GM18511 (cell line): ENCODE measurements around the gene ETHE1.

ENCODE experiments used
- ATAC-seq: cut with Tn5 transposase; IDR thresholded peaks from one replicate; pipeline ENCODE4 v1.9.1; 2021; ENCODE audit warnings: mild to moderate bottlenecking, moderate library complexity; ENCODE audit not compliant: unreplicated experiment

Gene ETHE1

DNA sequence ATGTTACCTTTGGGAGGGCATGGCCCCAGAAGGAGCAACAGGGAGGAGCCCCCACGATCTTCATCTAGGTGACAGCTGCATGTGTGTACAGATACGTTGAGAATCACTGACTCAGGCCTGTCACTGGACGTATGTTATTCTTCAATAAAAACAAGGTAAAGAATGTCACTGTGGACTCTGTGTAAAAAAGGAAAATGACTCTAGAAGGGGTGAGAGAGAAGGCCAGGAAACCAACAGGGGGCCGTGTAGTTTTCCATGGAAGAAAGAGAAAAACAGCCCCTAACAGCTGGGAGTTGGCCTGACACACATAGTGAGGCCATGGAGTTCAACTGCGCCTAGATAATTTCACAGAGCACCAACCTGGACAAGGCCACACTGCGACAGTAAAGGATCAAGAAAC, 59.7 kb downstream of the ETHE1 start:
- ATAC-seq: no peak

DNA sequence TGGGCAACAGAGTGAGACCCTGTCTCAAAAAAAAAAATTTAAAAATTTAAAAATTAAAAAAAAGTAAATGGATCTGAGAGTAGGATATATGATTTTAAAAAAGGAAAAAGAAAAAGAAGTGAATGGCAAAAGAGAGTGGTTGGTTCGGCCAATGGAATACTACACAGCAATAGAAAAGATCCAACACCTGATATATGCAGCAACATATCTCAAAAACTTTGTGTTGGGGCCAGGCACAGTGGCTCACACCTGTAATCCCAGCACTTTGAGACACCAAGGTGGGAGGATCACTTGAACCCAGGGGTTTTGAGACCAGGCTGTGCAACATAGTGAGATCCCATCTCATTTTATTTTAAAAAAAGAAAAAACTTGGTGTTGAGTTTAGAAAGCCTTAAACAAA, 60.2 kb downstream of the ETHE1 start:
- ATAC-seq: no peak

DNA sequence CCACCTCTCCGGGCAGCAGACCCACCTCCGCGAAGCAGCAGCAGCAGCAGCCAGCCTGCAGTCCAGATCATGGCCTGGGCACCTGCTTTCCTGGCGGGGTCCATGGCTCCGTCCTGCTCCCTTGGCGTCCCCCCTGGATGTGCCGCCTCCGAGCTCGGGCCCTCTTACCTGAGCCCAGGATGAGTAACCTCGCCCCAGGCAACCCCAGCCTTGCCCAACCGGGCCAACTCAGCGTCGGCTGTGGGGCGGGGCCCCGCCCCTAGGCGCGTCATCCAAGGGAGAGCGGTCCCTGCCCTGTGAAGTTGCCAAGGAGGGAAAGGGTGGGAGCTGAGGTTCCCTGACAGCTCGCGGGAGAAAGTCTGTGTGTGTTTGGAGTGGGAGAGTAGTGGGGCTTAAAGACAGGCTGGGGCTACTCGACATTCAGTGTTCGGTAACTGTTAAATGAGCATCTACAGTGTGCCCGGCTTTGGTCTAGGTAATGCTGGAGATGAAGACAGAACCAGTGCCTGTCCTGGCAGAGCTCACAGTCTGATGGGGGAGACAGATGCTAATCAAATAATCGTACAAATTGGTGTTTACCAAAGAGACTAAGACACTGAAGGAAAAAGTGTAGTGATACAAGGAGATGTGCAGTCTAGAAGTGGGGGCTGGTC, 61.4 kb downstream of the ETHE1 start, which contains the start of gene LYPD3:
Gene LYPD3, minus strand, starts transcription at position 141 of the 653 bp plus-strand sequence. Its CDS starts 37 bp downstream, at position 104.
- ATAC-seq: no peak

DNA sequence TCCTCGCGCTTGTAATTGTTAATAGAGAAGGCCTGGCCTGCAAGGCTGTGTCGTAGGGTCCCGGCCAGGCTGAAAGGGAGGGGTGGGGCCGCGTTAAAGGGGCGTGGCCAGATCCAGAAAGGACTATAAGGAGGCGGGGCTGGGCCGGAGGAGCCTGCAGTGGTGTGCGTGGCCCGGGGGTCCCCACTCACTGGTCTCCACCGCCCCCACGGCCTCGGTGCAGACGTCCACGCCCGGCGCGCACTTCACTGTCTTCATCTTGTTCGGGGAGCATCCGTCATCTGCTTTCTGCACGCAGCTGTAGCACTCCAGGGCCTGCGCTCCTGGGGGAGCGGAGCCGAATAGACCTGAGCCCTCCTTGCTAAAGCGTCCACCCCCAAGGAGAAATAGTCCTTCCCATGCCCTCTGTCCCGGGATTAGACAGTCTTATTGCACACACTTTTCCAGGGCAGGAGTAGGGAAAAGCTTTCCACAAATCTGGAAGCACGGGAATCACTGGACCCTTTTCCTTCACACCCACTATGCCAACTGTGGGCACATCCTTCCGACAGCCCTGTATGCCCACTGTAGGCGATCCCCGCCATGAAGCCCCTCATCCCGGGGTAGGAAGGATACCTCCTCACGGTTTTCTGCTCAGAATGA, 62.7 kb downstream of the ETHE1 start:
- ATAC-seq: peak; percentile 54

DNA sequence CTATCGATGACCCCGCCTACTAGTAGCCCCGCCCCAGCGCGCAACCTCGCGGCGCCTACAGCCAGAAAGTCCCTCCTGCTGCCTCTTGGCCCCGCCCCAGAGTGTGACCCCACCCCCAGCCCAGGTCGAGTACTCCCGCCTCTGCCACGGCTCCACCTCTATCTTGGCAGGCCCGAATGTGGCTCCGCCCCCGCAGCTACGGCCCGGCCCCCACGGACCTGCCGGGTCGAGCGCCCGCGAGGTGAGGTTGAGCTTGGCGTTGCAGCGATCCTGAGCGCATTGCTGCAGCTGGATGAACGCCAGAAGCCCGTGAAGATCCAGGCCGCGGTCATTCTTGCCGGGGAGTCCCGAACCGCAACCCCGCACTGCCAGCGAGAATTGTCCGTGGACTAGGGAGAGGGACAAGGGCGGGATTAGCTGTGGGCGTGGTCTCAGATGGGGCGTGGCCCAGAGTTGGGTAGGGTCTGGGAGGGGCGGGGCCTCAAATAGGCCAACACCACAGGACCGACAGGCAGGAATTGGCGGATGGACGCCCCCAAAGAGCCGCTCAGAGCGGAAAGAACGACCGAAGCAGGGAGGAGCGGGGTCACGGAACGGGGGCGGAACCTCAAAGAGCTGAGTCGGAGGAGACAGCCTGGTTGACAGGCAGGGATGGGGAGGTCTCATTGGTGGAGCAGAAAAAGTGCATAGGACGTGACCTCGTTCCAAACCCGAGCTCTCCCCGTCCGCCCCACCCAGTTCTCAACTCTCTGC, 63.4 kb downstream of the ETHE1 start:
- peak; percentile 89 for ATAC-seq

DNA sequence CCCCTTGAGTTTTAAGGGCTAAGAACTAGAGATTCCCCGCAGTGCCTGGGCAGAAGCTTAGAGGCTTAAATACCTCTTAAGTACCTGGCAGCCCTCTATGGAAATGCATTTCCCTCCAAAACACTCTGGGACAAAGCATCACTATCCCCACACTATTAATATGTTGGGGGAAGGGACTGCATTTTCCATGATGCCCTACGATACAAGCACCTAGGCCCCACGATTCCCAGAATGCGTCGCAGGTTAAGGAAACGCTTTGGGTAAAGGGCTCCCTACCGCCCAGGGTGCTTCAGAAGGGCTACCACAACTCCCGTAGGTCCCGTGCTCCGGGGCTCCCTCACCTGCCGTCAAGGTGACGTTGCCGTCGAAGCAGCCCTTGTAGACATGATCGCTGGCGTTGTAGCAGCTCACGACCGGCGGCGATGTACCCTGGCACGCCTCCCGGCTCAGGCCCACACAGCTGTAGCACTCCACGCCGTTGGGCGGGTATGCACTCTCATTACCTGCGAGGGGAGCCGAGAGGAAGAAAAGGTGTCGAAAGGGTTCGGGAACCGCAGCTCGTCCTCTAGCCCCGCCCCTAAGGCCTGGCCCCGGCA, 64.1 kb downstream of the ETHE1 start:
- no peak for ATAC-seq

DNA sequence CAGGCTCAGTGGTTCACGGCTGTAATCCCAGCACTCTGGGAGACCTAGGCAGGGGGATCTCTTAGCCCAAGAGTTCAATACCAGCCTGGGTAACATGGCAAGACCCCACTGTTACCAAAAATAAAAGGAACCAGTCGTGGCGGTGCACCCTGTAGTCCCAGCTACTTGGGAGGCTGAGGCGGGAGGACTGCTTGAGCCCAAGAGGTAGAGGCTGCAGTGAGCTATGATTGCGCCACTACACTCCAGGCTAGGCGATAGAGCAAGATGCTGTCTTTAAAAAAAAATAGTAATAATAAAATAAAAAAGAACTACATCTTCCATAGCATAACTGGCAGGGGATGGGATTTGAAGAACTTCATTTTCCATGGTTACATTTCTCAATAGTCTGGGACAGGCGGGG, 64.6 kb downstream of the ETHE1 start:
- no peak for ATAC-seq

DNA sequence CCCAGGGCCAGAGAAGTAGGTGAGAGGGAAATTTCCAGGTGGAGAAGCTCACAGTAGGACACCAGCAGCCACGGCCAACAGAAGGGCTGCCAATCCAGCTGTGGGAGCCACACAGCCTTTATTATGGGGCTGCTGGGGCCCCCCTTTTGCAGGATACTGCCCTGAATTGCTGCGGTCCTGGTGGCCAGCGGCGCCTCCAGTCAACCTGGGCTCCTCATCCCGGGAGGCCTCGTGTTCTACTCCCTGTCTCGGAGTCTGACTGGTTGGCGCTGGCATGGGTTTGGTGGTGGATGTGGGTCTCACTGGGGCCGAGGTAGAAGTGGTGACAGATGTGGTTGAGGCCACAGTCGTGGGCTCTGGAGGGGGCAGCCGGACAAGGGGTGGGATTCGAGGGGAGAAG, 65.7 kb downstream of the ETHE1 start:
- ATAC-seq: no peak

DNA sequence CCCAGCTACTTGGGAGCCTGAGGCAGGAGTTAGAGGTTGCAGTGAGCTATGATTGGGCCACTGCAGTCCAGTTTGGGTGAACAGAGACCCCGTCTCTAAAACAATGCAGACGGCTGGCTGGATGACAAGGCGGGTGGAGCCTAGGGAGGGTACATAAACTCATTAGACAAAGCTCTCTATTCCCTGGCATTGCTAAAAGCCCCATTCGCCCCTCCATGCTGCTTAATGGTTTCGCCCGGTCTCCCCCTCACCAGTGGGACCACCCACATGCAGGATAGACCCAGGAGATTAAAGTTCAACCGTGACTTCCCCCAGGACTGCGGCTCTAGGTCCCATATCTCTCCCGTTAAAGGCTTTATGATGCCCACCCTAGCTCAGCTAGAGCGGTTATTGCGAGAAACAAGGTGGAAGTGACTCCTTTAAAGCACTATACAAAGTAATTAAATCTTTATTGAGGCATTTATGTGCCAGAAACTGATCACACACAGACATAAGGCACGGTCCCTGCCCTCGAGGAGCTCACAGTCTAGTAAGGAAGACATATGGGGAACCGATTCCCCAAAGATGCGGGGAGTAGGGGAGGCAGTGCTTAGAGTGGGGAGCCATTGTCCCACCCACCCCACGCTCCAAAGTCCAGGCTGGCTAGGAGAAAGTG, 66.5 kb downstream of the ETHE1 start:
- ATAC-seq: no peak

DNA sequence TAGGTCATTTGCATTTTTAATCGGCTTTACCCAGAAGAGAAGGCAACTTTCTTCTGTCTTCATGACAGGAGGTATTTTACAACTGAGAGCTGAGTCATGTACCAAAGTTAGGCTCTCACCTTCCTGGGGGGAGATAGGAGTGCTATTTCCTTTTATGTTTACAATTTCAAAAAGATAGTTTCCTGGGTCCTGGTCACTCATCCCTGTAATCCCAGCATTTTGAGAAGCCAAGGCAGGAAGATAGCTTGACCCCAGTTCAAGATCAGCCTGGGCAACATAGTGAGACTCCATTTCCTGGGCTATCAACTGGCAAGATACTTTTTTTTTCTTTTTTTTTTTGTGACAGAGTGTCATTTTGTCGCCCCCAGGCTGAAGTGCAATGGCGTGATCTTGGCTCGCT, 69.2 kb downstream of the ETHE1 start:
- ATAC-seq: no peak
